Muscle of back (tissue), 11 donors: ENCODE measurements around the gene ATOH8. TPM values are rescaled to one million over a fixed set of nuclear protein-coding genes. Genes with fewer than 3 reads are reported as not detected.

Experiments
- DNase-seq, 3 donors: peaks; one replicate each; pipeline versions ENCODE4 v3.0.0 to v3.0.0-alpha.2; 2013
- polyA plus RNA-seq, 10 donors: library from polyadenylated mRNA; unstranded; fragments of 120-200 nt; gene quantifications; one replicate each; pipeline ENCODE4 v1.2.1, GENCODE V29; 2013; ENCODE audit not compliant: insufficient read length in 10 of 10

ATOH8 gene
- polyA plus RNA-seq, 10 donors, result 11.9 to 17.7 (median 16.2) TPM

- no peak for DNase-seq
Observed at GRCh38 chr2:85734942-85735608, 18.7 kb upstream of the ATOH8 start.

- DNase-seq, result no peak
Observed at GRCh38 chr2:85735691-85736090, 18.1 kb upstream of the ATOH8 start.

- DNase-seq, result no peak
Observed at GRCh38 chr2:85736456-85737355, 17.1 kb upstream of the ATOH8 start.

GRCh38 chr2:85737481-85737880, 16.3 kb upstream of the ATOH8 start:
- peak; percentile 75 to 82 (median 78) for DNase-seq

GRCh38 chr2:85737961-85738360, 15.8 kb upstream of the ATOH8 start:
- DNase-seq, result peak in 2 of 3 donors; percentile 84 to 91

- no peak for DNase-seq
Observed at GRCh38 chr2:85740193-85740592, 13.6 kb upstream of the ATOH8 start.

GRCh38 chr2:85741211-85741832, 12.5 kb upstream of the ATOH8 start:
- no peak for DNase-seq

GRCh38 chr2:85741833-85742455, 11.8 kb upstream of the ATOH8 start:
- DNase-seq, result peak in 1 of 3 donors; percentile 88

- no peak for DNase-seq
Observed at GRCh38 chr2:85743304-85743978, 10.3 kb upstream of the ATOH8 start.

- DNase-seq, result no peak
Observed at GRCh38 chr2:85744055-85744454, 9.7 kb upstream of the ATOH8 start.

GRCh38 chr2:85744741-85745601, 8.8 kb upstream of the ATOH8 start:
- DNase-seq, result peak; percentile 80 to 95 (median 90)

- DNase-seq, result no peak
Observed at GRCh38 chr2:85745619-85746018, 8.2 kb upstream of the ATOH8 start.

- DNase-seq, result no peak
Observed at GRCh38 chr2:85746321-85747004, 7.3 kb upstream of the ATOH8 start.

GRCh38 chr2:85747441-85747840, 6.3 kb upstream of the ATOH8 start:
- DNase-seq, result no peak

GRCh38 chr2:85748039-85748734, 5.6 kb upstream of the ATOH8 start:
- no peak for DNase-seq

- DNase-seq, result peak in 2 of 3 donors; percentile 78 to 81
Observed at GRCh38 chr2:85748985-85749875, 4.6 kb upstream of the ATOH8 start.

GRCh38 chr2:85750587-85751575, 2.9 kb upstream of the ATOH8 start:
- DNase-seq, result peak in 1 of 3 donors; percentile 81
